EH (cell line): ENCODE measurements around the gene ATOH8.
"Not testable (repeated sequence)": the region's sequence is repeated elsewhere in the genome, so short reads cannot be mapped to it uniquely, and the experiment has no call there.

Experiments
- DNase-seq: peaks from one replicate; pipeline ENCODE4 v3.0.0-alpha.2; 2015; ENCODE audit warnings: low read depth

Gene ATOH8

GRCh38 chr2:85828725-85829124, 74.9 kb downstream of the ATOH8 start:
- DNase-seq, result no peak

DNA sequence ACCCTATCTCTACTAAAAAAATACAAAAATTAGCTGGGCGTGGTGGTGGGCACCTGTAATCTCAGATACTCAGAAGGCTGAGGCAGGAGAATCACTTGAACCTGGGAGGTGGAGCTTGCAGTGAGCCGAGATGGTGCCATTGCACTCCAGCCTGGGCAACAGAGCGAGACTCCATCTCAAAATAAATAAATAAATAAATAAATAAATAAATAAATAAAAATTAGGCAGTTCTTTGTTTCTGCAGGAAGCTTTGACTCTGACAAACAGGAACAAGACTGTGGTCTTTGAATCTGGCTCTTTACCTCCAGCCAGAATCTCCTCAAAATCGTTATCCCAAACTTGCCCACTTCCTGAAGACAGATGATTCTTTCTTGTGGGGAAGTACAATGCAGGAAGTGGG, 75.6 kb downstream of the ATOH8 start:
- not testable (repeated sequence) for DNase-seq

- peak; percentile 14 for DNase-seq
Observed at GRCh38 chr2:85830645-85831044, 76.9 kb downstream of the ATOH8 start.

GRCh38 chr2:85831735-85832134, 77.9 kb downstream of the ATOH8 start:
- DNase-seq, result no peak

GRCh38 chr2:85834466-85834865, 80.7 kb downstream of the ATOH8 start:
- DNase-seq, result peak; percentile 30
